Stomach (tissue), 4 donors: Measurements from ENCODE around the gene CDH18.

Experiments
- POLR2A ChIP-seq, 4 donors: fragments of 450-650 bp; IDR thresholded peaks; one replicate each; pipeline ENCODE4 v1.6.1; 2016; ENCODE audit warnings: antibody characterized with exemption in 4 of 4, control low read depth in 2 of 4, mild to moderate bottlenecking in 1 of 4, moderate library complexity in 1 of 4
- POLR2AphosphoS5 ChIP-seq, 3 donors: sonication (generic); formaldehyde crosslinking; IDR thresholded peaks; one replicate each; pipeline ENCODE4 v1.6.1; 2016; ENCODE audit warnings: antibody characterized with exemption in 3 of 3
- TF ChIP-seq, protein P1 (sequence below), 7 experiments: fragments of 450-650 bp in 4 of 7; fragments of 200-600 bp in 3 of 7; sonication (generic) in 3 of 7; IDR thresholded peaks; one replicate each; pipeline ENCODE4 v1.5.1; 2016 to 2019; ENCODE audit warnings: antibody characterized with exemption in 7 of 7, control low read depth in 2 of 7, mild to moderate bottlenecking in 1 of 7

DNA sequence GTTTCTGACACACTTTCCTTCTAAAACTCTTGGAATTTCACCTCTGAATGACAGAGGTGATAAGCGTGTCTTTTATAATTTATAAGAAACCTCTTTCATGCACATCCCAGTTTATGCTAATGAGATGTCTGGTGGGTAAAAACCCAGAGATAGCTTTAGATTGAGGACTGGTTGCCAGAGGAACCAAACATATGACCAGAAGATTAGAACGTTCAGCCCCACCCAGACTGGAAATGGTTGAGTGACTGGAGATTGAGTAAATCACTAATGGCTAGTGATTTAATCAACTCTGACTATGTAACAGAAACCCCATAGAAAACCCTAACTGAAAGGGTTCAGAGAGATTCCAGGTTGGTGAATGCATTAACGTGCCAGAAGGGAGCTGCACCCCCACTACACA, 69.2 kb downstream of the CDH18 start:
- TF ChIP-seq POLR2AphosphoS5 (IDR thresholded peaks at IDR 0.05) (no peak), POLR2A (IDR thresholded peaks at IDR 0.05) (no peak)
- TF ChIP-seq, protein P1, sequence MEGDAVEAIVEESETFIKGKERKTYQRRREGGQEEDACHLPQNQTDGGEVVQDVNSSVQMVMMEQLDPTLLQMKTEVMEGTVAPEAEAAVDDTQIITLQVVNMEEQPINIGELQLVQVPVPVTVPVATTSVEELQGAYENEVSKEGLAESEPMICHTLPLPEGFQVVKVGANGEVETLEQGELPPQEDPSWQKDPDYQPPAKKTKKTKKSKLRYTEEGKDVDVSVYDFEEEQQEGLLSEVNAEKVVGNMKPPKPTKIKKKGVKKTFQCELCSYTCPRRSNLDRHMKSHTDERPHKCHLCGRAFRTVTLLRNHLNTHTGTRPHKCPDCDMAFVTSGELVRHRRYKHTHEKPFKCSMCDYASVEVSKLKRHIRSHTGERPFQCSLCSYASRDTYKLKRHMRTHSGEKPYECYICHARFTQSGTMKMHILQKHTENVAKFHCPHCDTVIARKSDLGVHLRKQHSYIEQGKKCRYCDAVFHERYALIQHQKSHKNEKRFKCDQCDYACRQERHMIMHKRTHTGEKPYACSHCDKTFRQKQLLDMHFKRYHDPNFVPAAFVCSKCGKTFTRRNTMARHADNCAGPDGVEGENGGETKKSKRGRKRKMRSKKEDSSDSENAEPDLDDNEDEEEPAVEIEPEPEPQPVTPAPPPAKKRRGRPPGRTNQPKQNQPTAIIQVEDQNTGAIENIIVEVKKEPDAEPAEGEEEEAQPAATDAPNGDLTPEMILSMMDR (IDR thresholded peaks at IDR 0.05) = no peak
